ENCODE data around the gene NCF4. TPM values are rescaled to one million over a fixed set of nuclear protein-coding genes. Genes with fewer than 3 reads are reported as not detected.

The NCF4 gene
- total and polyA plus RNA-seq, 2 of the 4 experiments (the other 2 are of a cell fraction), result not detected

- Histone ChIP-seq H2BK20ac (ENCODE audit: low read depth, low read length) (no peak overlapping the region), H3K36me3 (ENCODE audit: control insufficient read depth, insufficient read depth, low read length) (no peaks in the 10 kb centered on the region), H2AK5ac (ENCODE audit: low read depth, low read length) (no peak overlapping the region), H3K9me3 (ENCODE audit: control insufficient read depth, insufficient read depth, low read length) (no peaks in the 10 kb centered on the region), H3K27ac (ENCODE audit: insufficient read depth, low read length) (no peak overlapping the region), H4K20me1 (ENCODE audit: insufficient read depth, low read length) (no peaks in the 10 kb centered on the region; the same call in none of the 2 replicates), H3K18ac (ENCODE audit: low read depth, low read length) (no peak overlapping the region), H3K4ac (ENCODE audit: low read depth, low read length) (no peak overlapping the region), H2BK15ac (ENCODE audit: low read depth, low read length) (no peak overlapping the region), H3K4me2 (ENCODE audit: low read depth, low read length) (no peak overlapping the region), H2AK9ac (replicated peaks; ENCODE audit: low read depth, low read length, poor library complexity) (no peak overlapping the region), H3K9ac (ENCODE audit: low read depth, low read length) (no peak overlapping the region), H3K9me1 (ENCODE audit: insufficient read depth, low read length) (no peaks in the 10 kb centered on the region), H4K5ac (ENCODE audit: low read depth, low read length) (no peak overlapping the region), H2AFZ (replicated peaks; ENCODE audit: low read length, poor library complexity) (no peak overlapping the region), H3K14ac (replicated peaks; ENCODE audit: low read depth, low read length) (no peak overlapping the region), H4K91ac (ENCODE audit: insufficient read depth, low read depth, low read length) (no peak overlapping the region), H2BK120ac (ENCODE audit: low read depth, low read length) (no peak overlapping the region), H4K8ac (ENCODE audit: low read depth in 2 of 2, low read length in 2 of 2) (no peak overlapping the region), H2BK5ac (ENCODE audit: low read depth, low read length, poor library complexity, severe bottlenecking) (no peak overlapping the region), H3K56ac (ENCODE audit: extremely low read depth, insufficient read depth, low read length) (no peak overlapping the region), H3K79me1 (ENCODE audit: low read depth in 1 of 2, low read length in 2 of 2) (no peaks in the 10 kb centered on the region), H3K4me3 (ENCODE audit: insufficient read depth, low read depth, low read length) (no peak overlapping the region), H3K4me1 (ENCODE audit: control insufficient read depth, insufficient read depth, low read length) (no peaks in the 10 kb centered on the region), H3K23ac (ENCODE audit: low read depth, low read length) (no peak overlapping the region), H3K27me3 (ENCODE audit: control insufficient read depth, insufficient read depth, low read length) (peaks cover 12% of the 10 kb centered on the region)
- POLR2A ChIA-PET (ENCODE audit: unreplicated experiment), result no interaction called here
- DNase-seq, result no peak
- no TSS peak for BruUV-seq (replicated peaks)
- in situ Hi-C loops (cut with MboI; ENCODE audit: low sequenced_read_pairs) (no loop called here), dilution Hi-C loops (cut with HindIII; ENCODE audit: low sequenced_read_pairs, unreplicated experiment) (no loop called here), intact Hi-C loops (cut with micrococcal nuclease) (no loop called here)
- no CpG with 5 or more reads among the region's 5 CpGs for WGBS, 2 experiments (ENCODE audit: extremely low coverage in 2 of 2, insufficient read length in 1 of 2)
- TF ChIP-seq RAD21 (IDR thresholded peaks at IDR 0.05; ENCODE audit: low read length), result no peak
- no peak for TF ChIP-seq RFX5 (IDR thresholded peaks at IDR 0.05; ENCODE audit: low read depth, low read length)
- no peak for TF ChIP-seq CEBPB (IDR thresholded peaks at IDR 0.05; ENCODE audit: low read depth, low read length)
- TF ChIP-seq, protein P1, sequence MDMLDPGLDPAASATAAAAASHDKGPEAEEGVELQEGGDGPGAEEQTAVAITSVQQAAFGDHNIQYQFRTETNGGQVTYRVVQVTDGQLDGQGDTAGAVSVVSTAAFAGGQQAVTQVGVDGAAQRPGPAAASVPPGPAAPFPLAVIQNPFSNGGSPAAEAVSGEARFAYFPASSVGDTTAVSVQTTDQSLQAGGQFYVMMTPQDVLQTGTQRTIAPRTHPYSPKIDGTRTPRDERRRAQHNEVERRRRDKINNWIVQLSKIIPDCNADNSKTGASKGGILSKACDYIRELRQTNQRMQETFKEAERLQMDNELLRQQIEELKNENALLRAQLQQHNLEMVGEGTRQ (IDR thresholded peaks at IDR 0.05; ENCODE audit: low read depth, low read length), result no peak
- TF ChIP-seq, protein P2, sequence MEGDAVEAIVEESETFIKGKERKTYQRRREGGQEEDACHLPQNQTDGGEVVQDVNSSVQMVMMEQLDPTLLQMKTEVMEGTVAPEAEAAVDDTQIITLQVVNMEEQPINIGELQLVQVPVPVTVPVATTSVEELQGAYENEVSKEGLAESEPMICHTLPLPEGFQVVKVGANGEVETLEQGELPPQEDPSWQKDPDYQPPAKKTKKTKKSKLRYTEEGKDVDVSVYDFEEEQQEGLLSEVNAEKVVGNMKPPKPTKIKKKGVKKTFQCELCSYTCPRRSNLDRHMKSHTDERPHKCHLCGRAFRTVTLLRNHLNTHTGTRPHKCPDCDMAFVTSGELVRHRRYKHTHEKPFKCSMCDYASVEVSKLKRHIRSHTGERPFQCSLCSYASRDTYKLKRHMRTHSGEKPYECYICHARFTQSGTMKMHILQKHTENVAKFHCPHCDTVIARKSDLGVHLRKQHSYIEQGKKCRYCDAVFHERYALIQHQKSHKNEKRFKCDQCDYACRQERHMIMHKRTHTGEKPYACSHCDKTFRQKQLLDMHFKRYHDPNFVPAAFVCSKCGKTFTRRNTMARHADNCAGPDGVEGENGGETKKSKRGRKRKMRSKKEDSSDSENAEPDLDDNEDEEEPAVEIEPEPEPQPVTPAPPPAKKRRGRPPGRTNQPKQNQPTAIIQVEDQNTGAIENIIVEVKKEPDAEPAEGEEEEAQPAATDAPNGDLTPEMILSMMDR (conservative IDR thresholded peaks at IDR 0.05; ENCODE audit: low read depth, low read length), result no peak
- no peak for TF ChIP-seq BHLHE40 (IDR thresholded peaks at IDR 0.05; ENCODE audit: low read depth, low read length)
- no peak for TF ChIP-seq NFE2L2 (IDR thresholded peaks at IDR 0.05; ENCODE audit: low read depth, low read length)
- ATAC-seq (ENCODE audit: low read depth), result no peak
- CTCF ChIA-PET, result interaction anchor here (1.9 kb wide), 1 partner anchor 13 kb away, joined by 6 read pairs; no protein-coding TSS in a partner anchor
Measured at GRCh38 chr22:36868546-36869181, 7.9 kb downstream of the NCF4 start.

All from IMR-90 (cell line).